NCI-H774 (cell line): ENCODE results near the gene GRK6.

Experiments
- DNase-seq: peaks from one replicate; lab custom pipeline; 2025; lab: John Stamatoyannopoulos, UW

GRK6 gene

DNA sequence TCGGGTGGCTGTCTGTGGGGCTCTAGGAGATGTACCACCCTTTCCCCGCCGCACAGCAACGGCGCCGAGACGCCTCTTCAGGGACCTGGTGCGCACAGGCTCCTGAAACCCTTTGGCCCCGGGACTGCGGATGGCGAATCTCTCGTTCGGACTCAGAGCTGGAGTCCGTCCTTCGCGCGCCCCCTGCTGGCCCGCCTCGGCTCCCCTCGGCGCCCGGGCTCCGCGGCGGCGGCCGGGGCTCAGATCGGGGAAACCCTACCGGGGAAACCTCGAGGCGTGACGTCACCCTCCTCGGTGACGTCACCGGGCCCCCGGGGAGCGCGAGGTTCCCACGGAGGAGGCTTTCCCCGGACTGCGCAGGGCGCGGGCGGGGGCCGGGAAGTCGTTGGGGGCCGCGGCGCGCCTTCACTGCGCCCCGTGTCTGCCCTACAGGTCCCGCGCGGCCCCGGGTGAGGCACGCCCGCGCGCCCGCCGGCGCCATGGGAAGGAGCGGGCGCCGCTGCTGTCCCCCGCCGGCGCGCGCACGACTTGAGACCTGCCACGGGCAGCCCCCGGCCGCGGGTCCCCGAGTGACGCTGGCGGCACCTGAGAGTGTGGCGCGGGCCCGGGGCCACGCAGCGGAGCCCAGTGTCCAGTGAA is 28.0 kb downstream of the GRK6 start:
- peak; percentile 83 for DNase-seq

DNA sequence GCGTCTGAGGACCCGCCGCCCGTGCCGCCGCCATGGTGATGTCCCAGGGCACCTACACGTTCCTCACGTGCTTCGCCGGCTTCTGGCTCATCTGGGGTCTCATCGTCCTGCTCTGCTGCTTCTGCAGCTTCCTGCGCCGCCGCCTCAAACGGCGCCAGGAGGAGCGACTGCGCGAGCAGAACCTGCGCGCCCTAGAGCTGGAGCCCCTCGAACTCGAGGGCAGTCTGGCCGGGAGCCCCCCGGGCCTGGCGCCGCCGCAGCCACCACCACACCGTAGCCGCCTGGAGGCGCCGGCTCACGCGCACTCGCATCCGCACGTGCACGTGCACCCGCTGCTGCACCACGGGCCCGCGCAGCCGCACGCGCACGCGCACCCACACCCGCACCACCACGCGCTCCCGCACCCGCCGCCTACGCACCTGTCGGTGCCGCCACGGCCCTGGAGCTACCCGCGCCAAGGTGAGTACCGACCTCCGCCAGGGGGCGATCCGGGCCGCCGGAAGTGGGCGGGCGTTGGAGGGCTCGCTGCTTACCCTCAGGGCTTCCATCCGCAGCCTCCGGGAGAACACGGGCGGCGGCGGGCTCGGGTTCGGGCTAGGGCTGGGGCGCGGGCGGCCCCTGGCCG is 28.7 kb downstream of the GRK6 start:
- peak; percentile 84 for DNase-seq

DNA sequence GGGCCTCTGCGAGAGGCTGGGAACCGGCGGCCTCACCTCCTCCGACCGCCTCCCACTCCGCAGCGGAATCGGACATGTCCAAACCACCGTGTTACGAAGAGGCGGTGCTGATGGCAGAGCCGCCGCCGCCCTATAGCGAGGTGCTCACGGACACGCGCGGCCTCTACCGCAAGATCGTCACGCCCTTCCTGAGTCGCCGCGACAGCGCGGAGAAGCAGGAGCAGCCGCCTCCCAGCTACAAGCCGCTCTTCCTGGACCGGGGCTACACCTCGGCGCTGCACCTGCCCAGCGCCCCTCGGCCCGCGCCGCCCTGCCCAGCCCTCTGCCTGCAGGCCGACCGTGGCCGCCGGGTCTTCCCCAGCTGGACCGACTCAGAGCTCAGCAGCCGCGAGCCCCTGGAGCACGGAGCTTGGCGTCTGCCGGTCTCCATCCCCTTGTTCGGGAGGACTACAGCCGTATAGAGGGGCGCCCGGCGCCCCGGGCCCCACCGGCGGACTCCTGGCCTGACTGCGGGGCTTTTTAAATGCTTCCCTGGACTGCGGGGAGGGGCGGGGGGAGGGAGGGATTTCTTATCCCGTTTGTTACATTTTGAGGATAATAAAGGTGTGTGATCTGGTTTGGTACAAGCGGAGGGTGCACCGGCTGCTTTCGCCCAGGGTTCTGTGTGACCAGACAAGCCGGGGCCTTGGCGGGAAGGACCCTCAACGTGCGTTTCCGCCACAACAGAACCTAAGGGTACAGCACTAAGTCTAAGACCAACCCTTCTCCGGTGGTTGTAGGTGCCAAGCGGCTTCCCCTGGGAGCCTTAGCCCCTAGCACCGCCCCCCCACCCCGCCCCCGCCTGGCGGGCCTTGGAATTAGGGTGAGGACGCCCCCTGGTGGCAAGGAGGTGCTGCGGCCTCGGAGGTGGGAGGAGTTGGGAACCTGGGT is 29.4 kb downstream of the GRK6 start:
- peak; percentile 87 for DNase-seq

DNA sequence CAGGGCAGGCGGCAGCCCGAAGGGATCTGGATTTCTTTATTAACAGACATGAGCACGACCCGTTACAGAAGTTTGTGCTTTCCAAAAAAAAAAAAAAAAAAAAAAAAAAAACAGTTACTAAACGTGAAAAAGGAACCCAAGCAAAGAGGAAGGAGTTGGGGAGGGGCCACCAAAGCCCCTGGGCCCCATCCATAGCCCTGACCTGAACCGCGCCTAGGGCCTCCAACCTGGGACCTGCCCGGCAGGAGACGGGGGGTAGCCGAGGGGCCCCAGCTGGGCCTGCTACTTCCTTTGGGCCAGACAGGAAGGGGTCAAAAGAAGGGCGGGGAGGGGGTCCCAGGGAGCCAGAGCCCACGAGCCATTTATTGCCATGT is 30.1 kb downstream of the GRK6 start:
- no peak for DNase-seq

DNA sequence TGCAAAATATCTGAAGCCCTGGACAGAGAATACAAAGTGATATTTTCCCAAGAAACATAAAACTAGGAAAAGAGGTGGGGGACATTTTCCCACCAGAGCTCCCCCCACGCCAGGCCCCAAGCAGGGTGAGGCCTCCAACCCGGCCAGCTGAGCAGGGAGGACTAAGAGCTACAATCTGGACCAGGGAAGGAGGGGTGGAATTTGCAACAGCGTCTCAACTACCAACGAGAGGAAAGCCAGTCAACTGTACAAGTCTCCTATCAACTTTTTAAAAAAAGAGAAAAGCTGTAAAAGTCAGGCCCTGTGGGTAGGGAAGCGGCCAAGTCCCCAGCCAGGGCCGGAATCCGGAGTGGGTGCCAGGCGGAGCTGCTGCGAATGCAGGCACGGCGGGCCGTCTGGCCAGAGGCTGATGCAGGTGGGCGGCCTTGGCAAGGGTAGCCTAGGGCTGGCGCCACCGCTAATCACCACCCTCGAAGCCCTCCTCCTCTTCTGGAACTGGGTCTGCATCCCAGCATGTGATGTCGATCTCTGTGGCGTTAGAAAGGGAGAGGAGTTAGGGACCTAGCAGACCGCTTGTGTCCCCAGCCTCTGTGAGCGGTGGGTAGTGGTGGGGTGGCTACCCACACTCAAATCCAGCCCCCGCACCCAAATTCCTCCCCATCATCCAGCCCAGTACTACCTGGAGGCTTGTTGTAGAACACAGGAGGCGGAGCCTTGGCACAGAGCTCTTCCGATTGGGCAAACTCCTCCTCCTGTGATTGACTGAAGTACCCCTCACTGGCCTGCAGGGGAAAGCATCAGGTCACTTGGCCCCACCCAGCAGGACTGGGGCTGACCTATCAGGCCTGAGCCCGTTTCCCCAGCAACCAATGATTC is 30.7 kb downstream of the GRK6 start:
- DNase-seq = peak; percentile 84

DNA sequence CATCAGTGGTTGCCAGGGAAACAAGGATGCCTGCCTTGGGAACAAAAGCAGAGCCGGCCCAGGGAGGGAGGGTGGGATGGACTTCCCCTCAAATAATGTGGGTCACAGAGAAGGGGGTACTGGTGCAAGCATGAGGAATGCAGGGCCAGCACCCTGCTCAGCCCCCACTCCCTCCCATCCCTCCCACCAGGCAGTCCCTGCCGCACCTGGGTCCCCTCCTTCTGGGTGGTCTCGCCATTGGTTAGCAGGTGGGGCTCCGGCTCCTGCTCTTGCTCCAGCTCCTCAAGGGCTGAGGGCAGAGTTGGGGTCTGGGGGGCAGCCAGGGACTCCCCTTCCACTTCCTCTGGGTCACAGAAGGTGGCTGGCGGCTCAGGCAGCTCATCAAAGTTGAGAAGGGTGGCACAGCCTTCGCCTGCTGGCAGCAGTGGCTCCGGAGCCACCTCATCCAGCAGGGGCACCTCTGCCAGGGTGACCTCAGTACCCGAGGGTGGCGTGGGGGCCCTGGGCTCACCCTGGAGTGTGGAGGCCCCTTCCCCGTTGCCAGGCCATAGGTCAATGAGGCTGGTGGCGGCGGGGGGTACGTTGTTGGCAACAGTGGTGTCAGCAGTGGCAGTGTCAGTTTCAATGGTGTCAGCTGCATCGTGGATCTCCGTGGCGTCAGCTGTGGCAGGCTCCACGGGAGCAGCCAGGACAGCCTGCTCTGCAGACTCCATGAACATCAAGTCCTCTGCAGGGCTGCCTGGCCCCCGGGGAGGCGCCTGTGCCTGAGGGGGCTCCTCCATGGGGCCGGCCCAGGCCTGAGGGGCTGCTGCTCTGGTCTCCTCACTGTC is 31.6 kb downstream of the GRK6 start:
- DNase-seq = no peak

DNA sequence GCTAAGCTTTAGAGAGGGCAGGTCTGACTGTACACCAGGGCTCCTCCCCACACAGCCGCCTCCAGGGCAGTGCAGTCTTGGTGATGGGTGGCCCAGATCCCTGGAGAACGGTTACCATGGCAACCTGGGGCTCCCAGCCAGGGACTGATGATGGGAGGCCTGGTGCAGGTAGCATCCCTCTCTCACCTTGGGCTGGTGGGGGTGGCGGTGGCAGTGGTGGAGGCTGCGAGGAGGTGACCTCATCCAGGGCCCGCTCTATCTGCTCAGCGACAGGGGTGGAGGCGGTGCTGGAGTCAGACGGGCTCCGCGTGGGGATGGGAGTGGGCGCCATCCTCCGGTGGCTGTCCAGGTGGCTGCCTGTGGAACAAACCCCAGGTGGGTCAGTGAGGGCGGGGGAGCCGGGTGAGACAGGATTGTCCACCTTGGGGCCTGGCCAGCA is 32.5 kb downstream of the GRK6 start:
- DNase-seq = no peak

DNA sequence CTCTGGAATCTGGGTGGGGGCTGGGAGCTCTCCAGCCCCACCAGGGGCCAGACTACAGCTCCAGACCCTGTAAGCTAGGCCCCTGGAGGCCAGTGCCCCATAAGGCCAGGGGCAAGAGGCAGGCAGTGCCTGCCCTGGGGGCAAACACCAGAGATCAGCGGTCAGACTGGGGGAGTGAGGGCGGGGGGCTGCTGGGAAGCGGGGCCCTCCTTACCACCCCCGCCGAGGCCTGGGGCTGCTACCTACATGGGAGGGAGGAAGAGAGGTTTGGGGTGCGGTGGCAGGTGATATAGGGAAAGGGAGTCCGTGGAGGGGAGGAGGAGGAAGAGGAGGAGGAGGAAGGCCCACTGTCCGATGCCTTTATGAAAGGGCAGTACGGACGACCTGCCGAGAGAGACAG is 32.9 kb downstream of the GRK6 start:
- no peak for DNase-seq

DNA sequence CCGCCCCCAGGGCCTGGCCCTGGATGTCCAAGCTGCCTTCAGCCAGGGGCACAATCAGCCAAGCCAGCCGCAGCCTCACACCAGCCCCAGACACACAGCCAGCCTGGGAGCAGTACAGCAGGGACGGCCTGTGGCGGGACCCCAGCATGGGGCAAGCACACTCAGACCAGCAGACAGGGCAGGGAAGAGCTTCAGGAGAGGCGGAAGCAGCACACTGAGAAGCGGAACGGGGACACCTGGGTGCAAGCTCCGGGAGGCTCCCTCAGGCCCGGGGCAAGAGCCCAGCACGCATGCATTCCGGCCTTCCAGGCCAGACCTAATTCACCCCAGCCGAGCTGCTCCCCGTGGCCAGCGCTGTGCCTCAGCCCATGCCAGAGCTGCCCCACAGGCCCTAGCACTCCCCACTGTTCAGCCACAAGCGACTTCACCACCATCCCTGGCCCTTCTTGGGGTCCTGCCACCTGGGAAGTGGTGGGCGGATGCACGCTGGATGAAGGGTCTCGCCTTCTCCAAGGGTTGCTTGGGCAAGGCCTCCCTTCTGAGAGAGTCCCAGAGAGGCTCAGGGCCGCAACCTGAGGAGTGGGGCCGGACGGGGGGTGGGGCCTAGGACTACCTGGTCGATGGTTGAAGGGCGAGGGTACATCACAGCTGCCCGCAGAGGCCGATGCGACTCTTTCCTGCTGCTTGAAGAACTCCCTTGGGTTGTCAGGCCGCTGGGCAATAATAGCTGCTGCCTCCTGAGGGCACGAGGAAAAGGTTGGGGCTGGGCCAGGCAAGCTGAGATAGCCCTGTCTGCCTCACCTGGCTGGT is 33.5 kb downstream of the GRK6 start:
- DNase-seq = no peak

DNA sequence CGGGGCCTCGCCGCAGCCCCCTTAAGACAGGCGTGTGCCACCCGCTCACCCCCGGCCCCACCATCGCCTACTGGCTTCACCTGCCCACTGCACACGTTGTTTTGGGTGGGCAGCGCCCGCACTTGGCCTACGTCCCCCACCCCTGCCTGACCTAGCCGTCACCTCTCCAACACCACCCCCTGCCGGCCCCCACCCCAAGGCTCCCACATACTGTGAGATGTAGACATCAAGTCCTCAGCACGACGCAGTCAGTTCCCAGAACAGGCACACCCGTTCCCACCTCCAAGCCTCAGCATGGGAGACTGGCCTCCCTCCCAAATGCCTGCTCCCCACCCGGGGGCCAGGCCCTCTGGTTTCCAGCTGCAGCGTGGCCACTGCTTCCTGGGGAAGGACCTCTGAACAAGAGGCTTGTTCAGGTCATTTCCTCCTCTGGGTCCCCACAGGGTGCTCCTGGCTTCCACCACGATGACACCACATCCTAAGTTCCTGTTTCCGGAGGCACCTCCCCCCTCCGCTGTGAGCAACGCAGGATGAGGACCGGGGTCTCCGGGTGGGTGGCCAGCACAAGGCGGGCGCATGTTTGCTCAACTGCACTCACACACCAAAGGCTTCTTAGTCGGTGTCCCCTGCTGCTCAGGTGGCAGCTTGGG is 35.7 kb downstream of the GRK6 start:
- no peak for DNase-seq

DNA sequence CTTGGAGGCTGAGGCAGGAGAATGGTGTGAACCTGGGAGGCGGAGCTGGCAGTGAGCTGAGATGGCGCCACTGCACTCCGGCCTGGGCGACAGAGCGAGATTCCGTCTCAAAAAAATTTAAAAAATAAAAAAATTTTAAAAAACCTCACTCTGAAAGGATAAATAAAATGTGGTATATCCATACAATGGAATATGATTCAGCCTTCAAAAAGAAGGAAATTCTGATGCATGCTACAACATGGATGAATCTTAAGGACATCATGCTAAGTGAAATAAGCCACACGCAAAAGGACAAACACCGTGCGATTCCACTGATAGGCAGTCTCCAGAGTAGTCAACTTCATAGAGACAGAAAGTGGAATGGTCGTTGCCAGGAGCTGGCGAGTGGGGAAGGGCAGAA is 38.6 kb downstream of the GRK6 start:
- DNase-seq = no peak

DNA sequence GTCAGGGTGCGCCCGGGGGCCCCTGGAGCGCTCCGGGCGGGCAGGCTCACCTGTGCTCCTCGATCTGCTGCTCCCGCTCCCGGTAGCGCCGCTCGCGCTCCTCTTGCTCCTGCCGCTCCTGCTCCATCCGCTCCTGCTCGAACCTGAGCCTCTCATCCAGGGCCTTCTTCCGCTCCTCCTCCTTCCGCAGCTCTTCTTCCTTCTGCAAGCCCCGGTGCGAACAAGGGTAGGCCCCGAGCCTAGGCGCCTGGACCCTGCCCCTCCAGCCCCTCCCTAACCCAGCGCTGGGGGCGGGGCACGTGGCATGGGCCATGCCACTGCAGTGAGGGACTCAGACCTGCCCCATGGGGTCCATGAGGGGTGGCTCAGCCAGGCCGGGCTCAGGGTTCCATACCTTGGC is 40.4 kb downstream of the GRK6 start:
- DNase-seq = no peak

DNA sequence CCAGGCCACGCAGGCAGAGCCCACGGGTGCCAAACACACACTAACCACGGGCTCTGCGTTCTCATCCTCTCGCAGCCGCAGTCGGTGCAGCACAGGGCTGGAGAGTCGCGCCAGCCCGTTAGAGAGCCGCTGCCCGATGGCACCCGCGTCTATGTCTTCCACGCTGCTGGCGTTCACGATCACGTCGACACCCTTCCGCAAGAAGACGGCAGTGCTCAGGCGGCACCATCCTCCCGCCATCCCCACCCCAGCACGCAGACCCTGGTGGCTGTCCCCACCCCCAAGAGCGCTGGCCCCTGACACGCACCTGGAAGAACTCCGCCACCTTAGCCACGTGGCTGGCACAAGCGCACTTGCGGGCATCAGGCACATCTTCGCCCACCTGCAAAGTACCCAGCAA is 41.0 kb downstream of the GRK6 start:
- DNase-seq = no peak

DNA sequence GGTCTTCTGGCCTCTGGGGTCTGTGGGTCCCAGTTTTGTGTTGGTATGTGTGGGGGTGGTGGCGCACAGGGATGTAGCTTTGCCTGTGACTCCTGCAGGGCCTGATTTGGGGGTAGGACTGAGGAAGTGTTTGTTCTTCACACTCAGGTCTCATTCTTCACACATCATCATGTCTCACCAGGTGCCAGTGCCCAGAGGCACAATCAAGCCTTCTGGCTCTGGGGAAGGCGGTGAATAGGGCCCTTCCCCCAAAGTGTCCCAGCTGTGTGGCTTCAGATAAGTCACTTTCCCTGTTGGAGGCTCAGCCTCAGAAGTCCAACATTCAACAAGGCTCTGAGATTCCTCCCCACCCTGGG is 41.8 kb downstream of the GRK6 start:
- no peak for DNase-seq

DNA sequence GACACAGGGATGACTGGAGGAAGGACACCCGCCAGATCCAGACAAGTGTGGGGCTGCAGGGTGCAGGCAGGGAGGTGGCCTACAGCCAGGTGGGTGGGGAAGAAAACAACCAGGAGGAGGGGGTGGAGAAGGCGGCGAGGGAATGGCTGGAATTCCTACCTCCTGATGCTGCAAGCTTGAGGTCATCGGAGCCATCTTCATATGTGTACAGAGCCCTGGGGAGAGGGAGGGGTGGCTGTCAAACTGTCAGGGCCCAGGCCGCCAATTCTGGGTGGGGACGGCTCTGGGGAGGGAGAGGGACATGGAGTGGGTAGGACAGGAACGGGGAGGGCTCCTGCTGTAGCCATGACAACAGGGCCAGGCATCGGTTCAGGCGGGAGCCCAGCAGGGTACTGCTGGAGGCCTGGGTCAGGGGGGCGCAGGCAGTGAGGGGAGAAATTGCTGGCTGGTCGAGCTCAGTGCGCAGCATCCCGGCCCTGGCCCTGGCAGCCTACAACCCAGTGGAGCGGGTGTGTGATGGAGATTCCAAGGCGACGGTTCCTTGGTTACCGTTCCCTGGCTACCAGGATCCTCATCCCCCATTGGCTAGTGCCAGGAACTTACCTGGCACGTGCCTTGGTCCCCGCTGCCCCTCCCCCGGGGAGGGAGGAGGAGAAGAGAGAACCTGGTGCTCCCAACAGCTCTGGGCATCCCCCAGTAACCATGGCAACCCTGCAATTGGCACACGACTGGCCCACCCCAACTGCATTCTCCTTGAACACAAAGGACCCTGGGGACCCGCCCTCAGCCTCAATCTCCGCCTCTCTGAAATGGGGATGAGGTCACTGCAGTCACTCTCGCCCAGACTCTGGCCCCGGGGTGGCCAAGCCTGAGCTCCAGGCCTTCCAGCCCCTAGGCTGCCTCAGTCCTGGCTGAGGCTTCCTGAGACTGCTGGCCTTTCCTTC is 42.5 kb downstream of the GRK6 start:
- no peak for DNase-seq

DNA sequence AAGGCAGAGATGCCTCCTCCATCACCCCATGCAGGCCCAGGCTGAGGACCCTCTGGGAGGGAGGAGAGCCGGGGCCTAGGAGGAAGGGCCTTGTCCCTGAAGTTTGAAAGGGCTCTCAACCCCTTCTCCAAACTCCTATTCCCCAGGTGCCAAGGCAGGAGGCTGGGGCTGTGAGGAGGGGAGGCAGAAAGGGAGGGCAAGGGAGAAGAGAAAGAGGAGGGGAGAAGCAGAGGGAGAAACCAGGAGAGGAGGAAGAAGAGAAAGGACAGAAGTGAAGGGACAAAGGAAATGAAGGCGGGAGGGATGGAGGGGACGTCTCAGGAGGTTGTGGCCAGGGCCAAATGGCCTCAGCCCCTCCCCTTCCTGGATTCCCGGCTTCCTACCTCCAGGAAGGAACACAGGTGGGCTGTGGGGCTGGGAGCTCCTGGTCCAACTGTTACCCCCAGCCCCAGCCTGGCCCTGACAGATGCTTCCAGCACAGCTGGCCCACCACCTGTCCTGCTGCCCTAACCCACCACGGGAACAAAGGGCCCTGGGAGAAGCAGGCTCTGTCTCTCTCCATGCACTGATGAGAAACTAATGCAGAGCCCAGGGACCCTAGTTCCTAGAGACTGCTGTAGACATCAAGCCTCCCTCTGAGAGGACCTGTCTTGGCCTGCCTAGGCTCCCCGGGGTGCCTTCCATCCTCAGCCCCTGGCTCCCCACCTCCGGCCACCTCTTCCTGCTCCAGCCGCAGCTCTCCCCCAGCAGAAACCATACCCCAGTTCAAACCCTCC is 43.5 kb downstream of the GRK6 start:
- DNase-seq = no peak

DNA sequence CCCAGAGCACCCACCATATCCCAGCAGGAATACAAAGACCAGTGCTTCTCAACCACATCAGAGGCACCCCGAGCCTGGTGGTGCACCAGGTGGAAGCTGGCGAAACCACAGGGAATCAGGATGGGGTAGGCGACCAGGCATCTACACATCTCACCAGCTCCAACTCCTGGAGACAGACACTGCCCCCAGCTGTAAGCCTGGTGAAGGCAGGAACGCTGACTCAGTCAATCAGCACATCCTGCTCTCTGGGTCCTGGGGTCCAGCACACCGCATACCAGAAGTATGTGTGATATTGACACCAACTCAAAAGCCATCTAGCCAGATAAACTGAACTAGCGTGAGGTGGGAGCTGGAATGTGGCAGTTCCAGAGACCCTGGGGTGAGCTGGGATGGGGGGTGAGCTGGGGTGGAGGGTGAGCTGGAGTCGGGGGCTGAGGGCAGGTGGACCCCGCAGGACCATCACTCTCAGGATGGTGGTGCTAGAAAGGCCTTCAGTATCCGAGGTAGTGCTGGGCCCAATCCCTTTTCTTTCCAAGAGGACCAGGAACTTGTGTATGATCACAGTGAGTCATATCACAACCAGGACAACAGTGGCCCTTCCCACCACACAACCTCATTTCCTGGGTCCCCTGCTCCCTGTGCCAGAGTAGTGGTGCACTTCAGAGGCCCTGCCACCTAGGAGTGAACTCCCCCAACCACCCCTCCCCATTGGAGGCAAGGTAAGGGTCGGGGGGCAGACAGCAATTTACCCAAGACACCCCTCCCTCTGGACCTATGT is 44.5 kb downstream of the GRK6 start:
- DNase-seq = no peak
